Mammary epithelial cell (primary cell): ENCODE results near the gene MRGPRE.
"Not testable (repeated sequence)": the region's sequence is repeated elsewhere in the genome, so short reads cannot be mapped to it uniquely, and the experiment has no call there.

Source experiments
- EZH2 ChIP-seq: IDR thresholded peaks from 2 replicates; pipeline ENCODE4 v1.6.1; 2012; ENCODE audit warnings: low read length, inconsistent platforms, borderline replicate concordance
- TF ChIP-seq, protein P1 (sequence below), 2 donors: IDR thresholded peaks in 1 of 2; conservative IDR thresholded peaks in 1 of 2; 2 replicates each; pipeline ENCODE4 v1.5.1; 2011 to 2012; ENCODE audit warnings: inconsistent platforms in 2 of 2, low read length in 2 of 2, mild to moderate bottlenecking in 2 of 2, control low read depth in 1 of 2, low read depth in 1 of 2; ENCODE audit not compliant: insufficient read depth in 1 of 2; ENCODE audit errors: extremely low read depth in 1 of 2

DNA sequence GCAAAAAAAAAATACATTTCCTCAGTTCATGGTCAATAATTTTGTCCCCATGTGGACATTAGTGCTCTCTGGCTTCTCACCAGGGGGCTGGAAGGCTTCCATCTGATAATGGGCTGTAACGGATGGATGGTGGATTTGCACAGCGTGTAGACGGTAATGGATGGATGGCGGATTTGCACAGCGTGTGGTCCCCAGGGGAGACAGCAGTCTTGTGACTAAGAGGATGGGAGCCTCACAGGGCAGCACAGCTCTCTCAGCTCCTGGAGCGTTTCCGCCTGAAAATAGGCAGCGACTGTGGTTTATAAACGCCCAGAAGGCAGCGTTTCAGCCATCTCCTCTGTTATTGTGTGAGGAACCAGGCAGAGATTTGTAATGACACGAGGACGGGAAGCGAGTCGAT, 22.6 kb upstream of the MRGPRE start:
- TF ChIP-seq, protein P1, sequence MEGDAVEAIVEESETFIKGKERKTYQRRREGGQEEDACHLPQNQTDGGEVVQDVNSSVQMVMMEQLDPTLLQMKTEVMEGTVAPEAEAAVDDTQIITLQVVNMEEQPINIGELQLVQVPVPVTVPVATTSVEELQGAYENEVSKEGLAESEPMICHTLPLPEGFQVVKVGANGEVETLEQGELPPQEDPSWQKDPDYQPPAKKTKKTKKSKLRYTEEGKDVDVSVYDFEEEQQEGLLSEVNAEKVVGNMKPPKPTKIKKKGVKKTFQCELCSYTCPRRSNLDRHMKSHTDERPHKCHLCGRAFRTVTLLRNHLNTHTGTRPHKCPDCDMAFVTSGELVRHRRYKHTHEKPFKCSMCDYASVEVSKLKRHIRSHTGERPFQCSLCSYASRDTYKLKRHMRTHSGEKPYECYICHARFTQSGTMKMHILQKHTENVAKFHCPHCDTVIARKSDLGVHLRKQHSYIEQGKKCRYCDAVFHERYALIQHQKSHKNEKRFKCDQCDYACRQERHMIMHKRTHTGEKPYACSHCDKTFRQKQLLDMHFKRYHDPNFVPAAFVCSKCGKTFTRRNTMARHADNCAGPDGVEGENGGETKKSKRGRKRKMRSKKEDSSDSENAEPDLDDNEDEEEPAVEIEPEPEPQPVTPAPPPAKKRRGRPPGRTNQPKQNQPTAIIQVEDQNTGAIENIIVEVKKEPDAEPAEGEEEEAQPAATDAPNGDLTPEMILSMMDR (conservative IDR thresholded peaks at IDR 0.05 in 1 of 2, IDR thresholded peaks at IDR 0.05 in 1 of 2; ENCODE audit: extremely low read depth in 1 of 2, insufficient read depth in 1 of 2, low read depth in 1 of 2, low read length in 2 of 2), result not testable (repeated sequence)
- not testable (repeated sequence) for TF ChIP-seq EZH2
